ENCODE measurements around the gene LZTR1. TPM values are rescaled to one million over a fixed set of nuclear protein-coding genes. Genes with fewer than 3 reads are reported as not detected.
"Not testable (repeated sequence)": the region's sequence is repeated elsewhere in the genome, so short reads cannot be mapped to it uniquely, and the experiment has no call there.

LZTR1 gene
- total and polyA plus RNA-seq, 3 donors from 2014 or later = 32.4 to 61.6 (median 61.5) TPM

GRCh38 chr22:21032868-21033688, 51.0 kb downstream of the LZTR1 start:
- H3K27me3 ChIP-seq = no peaks in the 10 kb centered on the region
- no peak for TF ChIP-seq CTCF (IDR thresholded peaks at IDR 0.05)
- no peak for TF ChIP-seq POLR2A (IDR thresholded peaks at IDR 0.05)
- no peaks in the 10 kb centered on the region for H3K36me3 ChIP-seq (ENCODE audit: low read depth, missing control alignments)
- H3K4me3 ChIP-seq = no peak overlapping the region
- no peaks in the 10 kb centered on the region for H3K9me3 ChIP-seq
- 67 to 72% methylated on average over 10 to 12 of the region's 12 CpGs for whole genome bisulfite sequencing, 2 donors
- peaks cover 24% of the 10 kb centered on the region for H3K4me1 ChIP-seq
- H3K27ac ChIP-seq = no peak overlapping the region
- intact Hi-C loops (cut with DNase I; ENCODE audit: low total_unique reads) = no loop called here
- DNase-seq = peak; percentile 54

- no peak for DNase-seq
- Histone ChIP-seq H3K4me1 (peaks cover 33% of the 10 kb centered on the region), H3K9me3 (no peaks in the 10 kb centered on the region), H3K27me3 (no peaks in the 10 kb centered on the region), H3K27ac (no peak overlapping the region), H3K36me3 (ENCODE audit: low read depth, missing control alignments) (no peaks in the 10 kb centered on the region), H3K4me3 (no peak overlapping the region)
- TF ChIP-seq CTCF (IDR thresholded peaks at IDR 0.05) (no peak), POLR2A (IDR thresholded peaks at IDR 0.05) (no peak)
- intact Hi-C loops (cut with DNase I; ENCODE audit: low total_unique reads) = no loop called here
- WGBS, 2 donors = 89 to 98% methylated on average over 3 of the region's 3 CpGs
Measured at GRCh38 chr22:21033895-21034294, 51.8 kb downstream of the LZTR1 start.

- whole genome bisulfite sequencing, 2 donors = 77 to 85% methylated on average over 3 of the region's 3 CpGs
Measured at GRCh38 chr22:21034989-21035388, 52.9 kb downstream of the LZTR1 start.

GRCh38 chr22:21038405-21038804, 56.3 kb downstream of the LZTR1 start:
- no peak overlapping the region for H3K4me3 ChIP-seq
- peaks cover 29% of the 10 kb centered on the region for H3K4me1 ChIP-seq
- no peaks in the 10 kb centered on the region for H3K36me3 ChIP-seq (ENCODE audit: low read depth, missing control alignments)
- TF ChIP-seq CTCF (IDR thresholded peaks at IDR 0.05) (no peak), POLR2A (IDR thresholded peaks at IDR 0.05) (no peak)
- H3K27ac ChIP-seq = peak overlapping the region; percentile 60 to 68
- peak; percentile 85 for DNase-seq
- H3K9me3 ChIP-seq = no peaks in the 10 kb centered on the region
- WGBS, 2 donors = 20 to 32% methylated on average over 2 of the region's 2 CpGs
- no peaks in the 10 kb centered on the region for H3K27me3 ChIP-seq
- intact Hi-C loops (cut with DNase I; ENCODE audit: low total_unique reads) = no loop called here

More at GRCh38 chr22:21034989-21035388, 52.9 kb downstream of the LZTR1 start:
- H3K9me3 ChIP-seq = no peaks in the 10 kb centered on the region
- no peaks in the 10 kb centered on the region for H3K27me3 ChIP-seq
- H3K36me3 ChIP-seq (ENCODE audit: low read depth, missing control alignments) = no peaks in the 10 kb centered on the region
- H3K4me1 ChIP-seq = peaks cover 38% of the 10 kb centered on the region
- TF ChIP-seq POLR2A (IDR thresholded peaks at IDR 0.05) = no peak
- no peak for TF ChIP-seq CTCF (IDR thresholded peaks at IDR 0.05)
- intact Hi-C loops (cut with DNase I; ENCODE audit: low total_unique reads) = no loop called here
- no peak overlapping the region for H3K27ac ChIP-seq
- H3K4me3 ChIP-seq = no peak overlapping the region
- no peak for DNase-seq

- peaks cover 34% of the 10 kb centered on the region for H3K4me1 ChIP-seq
- H3K4me3 ChIP-seq; intact Hi-C loops (cut with DNase I; ENCODE audit: low total_unique reads); DNase-seq; H3K27me3 ChIP-seq; H3K9me3 ChIP-seq; H3K36me3 ChIP-seq (ENCODE audit: low read depth, missing control alignments): not testable (repeated sequence)
- peak overlapping the region; percentile 50 to 65 for H3K27ac ChIP-seq
- WGBS, 2 donors = 84 to 93% methylated on average over 5 of the region's 5 CpGs
Measured at GRCh38 chr22:21039158-21039557, 57.1 kb downstream of the LZTR1 start.

Measured in testis (tissue), 3 donors.